ENCODE data around the gene L3MBTL4.

L3MBTL4 gene

GRCh38 chr18:6341303-6341702 lies 73.4 kb downstream of the L3MBTL4 start:
- no peak for TF ChIP-seq CTCF (IDR thresholded peaks at IDR 0.05; ENCODE audit: extremely low read depth, missing control alignments)
- DNase-seq (ENCODE audit: low spot score) = no peak

GRCh38 chr18:6340121-6340520 lies 74.6 kb downstream of the L3MBTL4 start:
- TF ChIP-seq CTCF (IDR thresholded peaks at IDR 0.05; ENCODE audit: extremely low read depth, missing control alignments) = no peak

GRCh38 chr18:6336239-6336638 lies 78.5 kb downstream of the L3MBTL4 start:
- TF ChIP-seq CTCF (IDR thresholded peaks at IDR 0.05; ENCODE audit: extremely low read depth, missing control alignments) = no peak
- DNase-seq (ENCODE audit: low spot score) = no peak

More at GRCh38 chr18:6340121-6340520, 74.6 kb downstream of the L3MBTL4 start:
- no peak for DNase-seq (ENCODE audit: low spot score)

- DNase-seq (ENCODE audit: low spot score) = no peak
- no peak for TF ChIP-seq CTCF (IDR thresholded peaks at IDR 0.05; ENCODE audit: extremely low read depth, missing control alignments)
Measured at GRCh38 chr18:6333981-6334380, 80.7 kb downstream of the L3MBTL4 start.

- TF ChIP-seq CTCF (IDR thresholded peaks at IDR 0.05; ENCODE audit: extremely low read depth, missing control alignments) = no peak
- no peak for DNase-seq (ENCODE audit: low spot score)
Measured at GRCh38 chr18:6331872-6332271, 82.8 kb downstream of the L3MBTL4 start.

GRCh38 chr18:6330786-6331185 lies 83.9 kb downstream of the L3MBTL4 start:
- TF ChIP-seq CTCF (IDR thresholded peaks at IDR 0.05; ENCODE audit: extremely low read depth, missing control alignments) = no peak
- no peak for DNase-seq (ENCODE audit: low spot score)

GRCh38 chr18:6328621-6329010 lies 86.1 kb downstream of the L3MBTL4 start:
- DNase-seq (ENCODE audit: low spot score) = no peak
- TF ChIP-seq CTCF (IDR thresholded peaks at IDR 0.05; ENCODE audit: extremely low read depth, missing control alignments) = no peak

Measured in GM20000 (cell line).